OCI-LY7 (cell line): ENCODE results near the gene CCDC146. TPM values are rescaled to one million over a fixed set of nuclear protein-coding genes. Genes with fewer than 3 reads are reported as not detected.

ENCODE experiments used
- BruUV-seq: library from RNA; stranded (reverse); fragments of 400-500 nt; replicated peaks from 2 replicates; lab custom pipeline; 2021; lab: Mats Ljungman, UMichigan
- CTCF ChIA-PET: fragments of 300-600 bp; sonication (Branson Sonifier 250); formaldehyde crosslinking; loops from one replicate; lab custom pipeline; 2022; ENCODE audit warnings: antibody characterized with exemption; ENCODE audit not compliant: unreplicated experiment; lab: Charles Lee
- POLR2A ChIA-PET: fragments of 300-600 bp; sonication (Branson Sonifier 250); formaldehyde crosslinking; loops from one replicate; lab custom pipeline; 2022; ENCODE audit warnings: antibody characterized with exemption; lab: Charles Lee
- DNase-seq: peaks from one replicate; pipeline ENCODE4 v3.0.0-alpha.2; 2015; ENCODE audit warnings: low spot score
- H2AFZ ChIP-seq: fragments of 200-600 bp; sonication (generic), shearing (Covaris generic); 2 replicates; pipeline ENCODE4 v1.6.1; 2014; ENCODE audit warnings: mild to moderate bottlenecking, antibody characterized with exemption, low read length, moderate library complexity
- H3K27ac ChIP-seq: fragments of 200-600 bp; sonication (generic); 2 replicates; pipeline ENCODE4 v1.5.1; 2014; ENCODE audit warnings: mixed run types, low read depth, mild to moderate bottlenecking, moderate library complexity, low read length, inconsistent platforms; ENCODE audit not compliant: poor library complexity, severe bottlenecking
- H3K36me3 ChIP-seq: fragments of 200-600 bp; sonication (generic); 2 replicates; pipeline ENCODE4 v1.6.1; 2014; ENCODE audit warnings: mild to moderate bottlenecking, antibody characterized with exemption, low read length, moderate library complexity, mixed read lengths; ENCODE audit not compliant: insufficient read depth
- H3K4me1 ChIP-seq: fragments of 200-600 bp; sonication (generic); 2 replicates; pipeline ENCODE4 v1.5.1; 2014; ENCODE audit warnings: mild to moderate bottlenecking, low read length; ENCODE audit not compliant: insufficient read depth, poor library complexity, severe bottlenecking
- H3K4me2 ChIP-seq: fragments of 200-600 bp; sonication (generic); 2 replicates; pipeline ENCODE4 v1.6.1; 2014; ENCODE audit warnings: mild to moderate bottlenecking, low read length
- H3K4me3 ChIP-seq: fragments of 200-600 bp; sonication (generic); 2 replicates; pipeline ENCODE4 v1.5.1; 2014; ENCODE audit warnings: mild to moderate bottlenecking, low read depth, low read length; ENCODE audit not compliant: poor library complexity, severe bottlenecking
- H3K79me2 ChIP-seq: fragments of 200-600 bp; sonication (generic); 2 replicates; pipeline ENCODE4 v1.6.1; 2016; ENCODE audit warnings: low read depth, mild to moderate bottlenecking, low read length, moderate library complexity, mixed read lengths; ENCODE audit not compliant: insufficient read depth
- H3K9me2 ChIP-seq: fragments of 200-600 bp; sonication (generic); 2 replicates; pipeline ENCODE4 v1.6.1; 2016; ENCODE audit warnings: mild to moderate bottlenecking, low read length, mixed read lengths; ENCODE audit not compliant: insufficient read depth
- H3K9me3 ChIP-seq: fragments of 200-600 bp; sonication (generic); 2 replicates; pipeline ENCODE4 v1.6.1; 2014; ENCODE audit warnings: mild to moderate bottlenecking, mixed run types, low read length, mixed read lengths
- H4K20me1 ChIP-seq: fragments of 200-600 bp; sonication (generic); 2 replicates; pipeline ENCODE4 v1.6.1; 2014; ENCODE audit warnings: mild to moderate bottlenecking, antibody characterized with exemption, low read length, moderate library complexity, mixed read lengths; ENCODE audit not compliant: insufficient read depth
- CTCF ChIP-seq: fragments of 200-600 bp; sonication (generic); conservative IDR thresholded peaks from 2 replicates; pipeline ENCODE4 v1.5.1; 2014; ENCODE audit warnings: mild to moderate bottlenecking, antibody characterized with exemption, low read length, moderate library complexity, mixed read lengths
- EZH2phosphoT487 ChIP-seq: fragments of 200-600 bp; sonication (generic); IDR thresholded peaks from 2 replicates; pipeline ENCODE4 v1.6.1; 2018; ENCODE audit warnings: low read depth, borderline replicate concordance, mild to moderate bottlenecking, mixed run types, antibody characterized with exemption, low read length, moderate library complexity, mixed read lengths
- intact Hi-C: fragments of 100-400 bp; cut with micrococcal nuclease; formaldehyde crosslinking; loops from one replicate; pipeline ENCODE4 v1.10.0; 2022; ENCODE audit not compliant: unreplicated experiment
- total RNA-seq, 2 experiments: library from RNA; depleted of rRNA in 1 of 2; stranded (reverse); fragments of >200 nt in 1 of 2; shearing (Covaris generic) in 1 of 2; gene quantifications; 2 replicates each; pipeline ENCODE4 v1.2.3, GENCODE V29; 2014 to 2022

The CCDC146 gene
- total RNA-seq, 2 experiments from 2014 or later: 3.0 to 3.2 TPM

DNA sequence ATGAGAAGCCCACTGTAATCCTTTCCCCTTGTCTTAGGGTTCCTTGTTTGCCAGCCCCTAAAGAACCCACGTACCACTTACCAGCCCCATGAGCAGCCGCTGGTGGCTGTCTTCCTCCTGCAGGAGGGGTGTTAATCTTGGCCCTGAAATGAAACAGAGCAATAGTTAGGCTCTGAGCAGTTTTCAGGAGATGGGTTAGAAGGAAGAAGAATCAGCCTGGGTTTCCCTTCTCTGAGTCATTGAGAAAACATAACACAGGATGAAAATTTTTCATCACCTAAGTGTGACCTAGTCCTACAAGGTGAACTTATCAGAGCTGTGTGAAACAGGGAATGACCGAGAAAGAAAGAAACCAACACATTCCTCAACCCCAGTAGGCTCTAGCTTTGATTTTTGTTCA, 203.7 kb downstream of the CCDC146 start:
- no peak overlapping the region for H3K27ac ChIP-seq
- no TSS peak for BruUV-seq
- no peak overlapping the region for H3K4me2 ChIP-seq
- no peaks in the 10 kb centered on the region for H3K36me3 ChIP-seq
- no peak for DNase-seq
- ChIA-PET POLR2A (no interaction called here), CTCF (no interaction called here)
- no peak overlapping the region for H2AFZ ChIP-seq
- H3K4me1 ChIP-seq: peaks cover 7% of the 10 kb centered on the region
- H3K79me2 ChIP-seq: no peaks in the 10 kb centered on the region
- intact Hi-C loops: no loop called here
- H3K9me2 ChIP-seq: no peaks in the 10 kb centered on the region
- TF ChIP-seq EZH2phosphoT487: no peak
- no peak for TF ChIP-seq CTCF
- no peaks in the 10 kb centered on the region for H4K20me1 ChIP-seq
- H3K9me3 ChIP-seq: no peaks in the 10 kb centered on the region
- H3K4me3 ChIP-seq: no peak overlapping the region

GRCh38 chr7:77327067-77327931, 204.9 kb downstream of the CCDC146 start:
- no peak for DNase-seq
- Histone ChIP-seq H4K20me1 (no peaks in the 10 kb centered on the region), H3K4me2 (no peak overlapping the region; the same call in 1 of the 2 replicates), H3K4me1 (peaks cover 10% of the 10 kb centered on the region), H3K4me3 (no peak overlapping the region), H2AFZ (no peak overlapping the region), H3K36me3 (no peaks in the 10 kb centered on the region), H3K9me2 (no peaks in the 10 kb centered on the region), H3K9me3 (no peaks in the 10 kb centered on the region), H3K27ac (no peak overlapping the region), H3K79me2 (no peaks in the 10 kb centered on the region)
- BruUV-seq: no TSS peak
- POLR2A ChIA-PET: no interaction called here
- TF ChIP-seq EZH2phosphoT487: no peak
- no peak for TF ChIP-seq CTCF
- intact Hi-C loops: no loop called here
- CTCF ChIA-PET: no interaction called here
